ENCODE measurements around the gene KMT2B. TPM values are rescaled to one million over a fixed set of nuclear protein-coding genes. Genes with fewer than 3 reads are reported as not detected.

The KMT2B gene
- total RNA-seq, 1 donor from 2014 or later: 12.6 TPM

GRCh38 chr19:35696835-35697234, 21.0 kb upstream of the KMT2B start:
- Histone ChIP-seq H3K4me1 (no peaks in the 10 kb centered on the region), H3K36me3 (no peaks in the 10 kb centered on the region), H3K4me2 (no peak overlapping the region), H3K27ac (no peak overlapping the region), H4K20me1 (ENCODE audit: low read depth) (no peaks in the 10 kb centered on the region), H3K9ac (no peak overlapping the region), H3K79me2 (ENCODE audit: low read depth) (no peaks in the 10 kb centered on the region), H2AFZ (replicated peaks) (no peak overlapping the region), H3K9me3 (ENCODE audit: low read depth) (no peaks in the 10 kb centered on the region), H3K4me3 (no peak overlapping the region), H3K27me3 (peaks cover 4% of the 10 kb centered on the region), H3F3A (ENCODE audit: low read depth) (peaks cover 11% of the 10 kb centered on the region)
- no peak overlapping the region for H3K4me3 Mint-ChIP-seq
- H3K4me1 Mint-ChIP-seq: peaks cover 3% of the 10 kb centered on the region
- H3K27me3 Mint-ChIP-seq (ENCODE audit: insufficient read depth, low read depth): peaks cover 2% of the 10 kb centered on the region
- no peaks in the 10 kb centered on the region for H3K9me3 Mint-ChIP-seq
- no peak for DNase-seq (ENCODE audit: low spot score)
- TF ChIP-seq EZH2 (IDR thresholded peaks at IDR 0.05) (no peak), EZH2phosphoT487 (IDR thresholded peaks at IDR 0.05) (no peak), CTCF (IDR thresholded peaks at IDR 0.05) (no peak)
- H3K36me3 Mint-ChIP-seq: no peaks in the 10 kb centered on the region
- no peak overlapping the region for H3K27ac Mint-ChIP-seq

DNA sequence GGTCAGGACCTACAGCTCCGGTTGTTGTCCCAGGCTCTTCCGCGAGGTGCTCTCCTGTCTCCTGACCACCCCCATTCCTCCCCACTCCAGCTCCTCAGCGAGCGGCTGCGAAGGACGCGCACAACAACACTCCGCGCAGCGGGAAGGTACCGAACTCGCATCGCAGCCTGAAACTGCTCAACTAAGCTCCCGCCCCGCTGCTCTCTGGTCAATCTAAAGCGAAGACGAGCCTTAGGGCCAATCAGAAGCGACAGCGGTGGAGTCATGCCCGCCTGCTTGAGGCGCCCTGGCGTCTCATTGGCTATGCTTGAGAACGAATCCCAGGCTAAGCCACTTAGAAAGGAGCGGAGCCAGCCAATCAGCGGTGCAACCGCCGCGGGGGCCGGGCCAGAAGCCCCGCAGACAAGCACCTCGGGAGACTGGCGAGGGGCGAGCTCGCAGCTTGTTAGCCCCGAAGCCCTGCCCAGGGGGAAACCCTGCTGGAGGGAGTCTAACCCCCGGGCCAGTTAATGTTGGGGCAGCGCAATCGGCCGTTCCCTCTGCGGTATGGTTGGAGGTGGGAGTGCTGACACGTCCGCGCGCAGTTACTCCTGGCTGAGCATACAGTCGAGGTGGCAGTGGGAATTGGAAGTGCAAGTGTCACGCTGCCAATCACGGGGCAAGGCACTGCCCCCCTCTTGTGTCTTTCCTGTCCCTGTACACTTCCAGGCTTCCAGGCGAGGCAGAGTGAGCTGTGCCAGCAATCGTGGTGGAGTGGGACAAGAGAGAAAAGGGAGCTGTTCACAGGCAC, 15.4 kb upstream of the KMT2B start:
- TF ChIP-seq EZH2 (IDR thresholded peaks at IDR 0.05) (no peak), CTCF (IDR thresholded peaks at IDR 0.05) (no peak), EZH2phosphoT487 (IDR thresholded peaks at IDR 0.05) (no peak)
- H3K27ac ChIP-seq: no peak overlapping the region
- peak overlapping the region; percentile 55 for H3K4me3 ChIP-seq
- peak overlapping the region; percentile 80 for H3K4me2 ChIP-seq
- H4K20me1 ChIP-seq (ENCODE audit: low read depth): no peaks in the 10 kb centered on the region
- H3K9me3 ChIP-seq (ENCODE audit: low read depth): no peaks in the 10 kb centered on the region
- peak overlapping the region; percentile 92 for H2AFZ ChIP-seq (replicated peaks)
- H3K9ac ChIP-seq: no peak overlapping the region
- peaks cover 4% of the 10 kb centered on the region for H3K4me1 Mint-ChIP-seq
- H3K27ac Mint-ChIP-seq: peak overlapping the region; percentile 95
- no peaks in the 10 kb centered on the region for H3K36me3 ChIP-seq
- peaks cover 2% of the 10 kb centered on the region for H3K9me3 Mint-ChIP-seq
- no peaks in the 10 kb centered on the region for H3K4me1 ChIP-seq
- no peaks in the 10 kb centered on the region for H3K79me2 ChIP-seq (ENCODE audit: low read depth)
- H3K27me3 Mint-ChIP-seq (ENCODE audit: insufficient read depth, low read depth): no peaks in the 10 kb centered on the region
- peak overlapping the region; percentile 96 for H3K4me3 Mint-ChIP-seq
- peak; percentile 99 for DNase-seq (ENCODE audit: low spot score)
- H3F3A ChIP-seq (ENCODE audit: low read depth): peaks cover 2% of the 10 kb centered on the region
- H3K27me3 ChIP-seq: peaks cover 29% of the 10 kb centered on the region
- H3K36me3 Mint-ChIP-seq: no peaks in the 10 kb centered on the region

DNA sequence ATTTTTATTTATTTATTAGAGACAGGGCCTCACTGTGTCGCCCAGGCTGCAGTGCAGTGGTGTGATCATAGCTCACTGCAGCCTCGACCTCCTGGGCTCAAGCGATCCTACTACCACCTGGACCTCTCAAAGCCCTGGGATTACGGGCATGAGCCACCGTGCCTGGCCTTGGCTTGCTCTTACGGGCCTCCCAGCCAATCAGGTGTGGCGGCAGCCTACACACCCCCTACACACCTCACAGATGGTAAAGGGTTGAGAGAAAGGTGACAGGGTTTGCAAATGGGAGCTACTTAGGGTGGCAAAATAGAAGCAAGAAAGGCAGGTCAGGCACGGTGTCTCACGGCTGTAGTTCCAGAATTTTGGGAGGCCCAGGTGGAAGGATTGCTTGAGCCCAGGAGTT, 14.5 kb upstream of the KMT2B start:
- H3K27me3 ChIP-seq: peaks cover 29% of the 10 kb centered on the region
- H3K79me2 ChIP-seq (ENCODE audit: low read depth): no peaks in the 10 kb centered on the region
- H3F3A ChIP-seq (ENCODE audit: low read depth): peaks cover 2% of the 10 kb centered on the region
- no peak overlapping the region for H3K4me2 ChIP-seq
- no peaks in the 10 kb centered on the region for H3K36me3 ChIP-seq
- Mint-ChIP-seq H3K9me3 (peaks cover 2% of the 10 kb centered on the region), H3K4me3 (peak overlapping the region; percentile 96), H3K36me3 (no peaks in the 10 kb centered on the region), H3K27me3 (ENCODE audit: insufficient read depth, low read depth) (peaks cover 2% of the 10 kb centered on the region), H3K4me1 (peaks cover 4% of the 10 kb centered on the region), H3K27ac (no peak overlapping the region)
- no peak overlapping the region for H2AFZ ChIP-seq (replicated peaks)
- H3K9me3 ChIP-seq (ENCODE audit: low read depth): no peaks in the 10 kb centered on the region
- H3K9ac ChIP-seq: no peak overlapping the region
- TF ChIP-seq EZH2 (IDR thresholded peaks at IDR 0.05) (no peak), CTCF (IDR thresholded peaks at IDR 0.05) (no peak), EZH2phosphoT487 (IDR thresholded peaks at IDR 0.05) (no peak)
- H3K4me1 ChIP-seq: no peaks in the 10 kb centered on the region
- no peaks in the 10 kb centered on the region for H4K20me1 ChIP-seq (ENCODE audit: low read depth)
- H3K27ac ChIP-seq: no peak overlapping the region
- DNase-seq (ENCODE audit: low spot score): no peak
- H3K4me3 ChIP-seq: no peak overlapping the region
